ENCODE measurements around the gene CLEC4G.
A peak's percentile ranks its signal among the peaks of the same experiment; 100 is the strongest.

Gene CLEC4G

GRCh38 chr19:7681340-7682174, 50.4 kb downstream of the CLEC4G start:
- TF ChIP-seq CTCF (IDR thresholded peaks at IDR 0.05): peak; percentile 50

- TF ChIP-seq CTCF (IDR thresholded peaks at IDR 0.05): peak; percentile 96
Measured at GRCh38 chr19:7680606-7681339, 51.1 kb downstream of the CLEC4G start, which contains the start of gene TRAPPC5. Gene TRAPPC5 (plus strand): TSS chr19:7680833. CDS start chr19:7682254, 1,421 bp downstream.

- TF ChIP-seq CTCF (IDR thresholded peaks at IDR 0.05): no peak
Measured at GRCh38 chr19:7679771-7680605, 51.9 kb downstream of the CLEC4G start.

GRCh38 chr19:7678971-7679751, 52.7 kb downstream of the CLEC4G start:
- peak; percentile 37; the same call in 1 of the 2 replicates for TF ChIP-seq CTCF (IDR thresholded peaks at IDR 0.05)
